HepG2 (cell line): ENCODE results near the gene SLFN14. TPM values are rescaled to one million over a fixed set of nuclear protein-coding genes. Genes with fewer than 3 reads are reported as not detected.

Experiments used
- ATAC-seq: fragments of 200-7000 bp; cut with Tn5 transposase; 3 replicates; pipeline ENCODE4 v1.9.1; 2020; ENCODE audit warnings: mild to moderate bottlenecking, moderate library complexity
- BruUV-seq: library from RNA; stranded (reverse); fragments of 400-500 nt; replicated peaks from 2 replicates; lab custom pipeline; 2021; lab: Mats Ljungman, UMichigan
- CTCF ChIA-PET: fragments of 300-600 bp; formaldehyde crosslinking; extraction: SDS; loops from one replicate; lab custom pipeline; 2021; ENCODE audit warnings: low total read pairs, inconsistent platforms, low intra/inter-chr PET ratio; lab: Yijun Ruan, JAX
- POLR2A ChIA-PET: fragments of 350-600 bp; sonication (Branson Sonifier 250); formaldehyde crosslinking; loops from one replicate; lab custom pipeline; 2020; ENCODE audit warnings: antibody characterized with exemption, inconsistent platforms; lab: Yijun Ruan, JAX
- DNase-seq: peaks from one replicate; pipeline ENCODE4 v3.0.0-alpha.2; 2015; ENCODE audit warnings: low spot score
- FAIRE-seq: peaks from 3 replicates; lab custom pipeline; 2011; peaks lifted over from hg19 to GRCh38; lab: Jason Lieb, UNC
- H2AFZ ChIP-seq: one replicate; pipeline ENCODE4 v1.6.1; 2011; ENCODE audit warnings: low read length, inconsistent platforms
- H3K27ac ChIP-seq: fragments of 300-600 bp; 3 replicates; pipeline ENCODE4 v1.8.0; 2011; ENCODE audit warnings: mixed run types, mild to moderate bottlenecking, mixed read lengths, low read length, inconsistent platforms; ENCODE audit not compliant: insufficient read depth; ENCODE audit errors: extremely low read length
- H3K27me3 ChIP-seq, 2 experiments: fragments of 200-600 bp in 1 of 2; 2 replicates in 1 of 2; 3 replicates in 1 of 2; pipeline versions ENCODE4 v1.6.0 to v1.8.0; 2011; ENCODE audit warnings: low read length in 2 of 2, mild to moderate bottlenecking in 2 of 2, moderate library complexity in 2 of 2, inconsistent platforms in 1 of 2; ENCODE audit not compliant: insufficient read depth in 2 of 2, control insufficient read depth in 1 of 2
- H3K36me3 ChIP-seq, 2 experiments: fragments of 200-600 bp in 1 of 2; replicated peaks in 1 of 2; 2 replicates in 1 of 2; 3 replicates in 1 of 2; pipeline versions ENCODE4 v1.5.1 to v1.8.0; 2011; ENCODE audit warnings: low read length in 2 of 2, inconsistent platforms in 1 of 2; ENCODE audit not compliant: insufficient read depth in 2 of 2, control insufficient read depth in 1 of 2
- H3K4me1 ChIP-seq: 2 replicates; pipeline ENCODE4 v1.5.1; 2012; ENCODE audit warnings: low read length, inconsistent platforms; ENCODE audit not compliant: insufficient read depth
- H3K4me2 ChIP-seq: 2 replicates; pipeline ENCODE4 v1.6.0; 2011; ENCODE audit warnings: low read depth, low read length, inconsistent platforms
- H3K4me3 ChIP-seq, 3 experiments: fragments of 200-600 bp in 1 of 3; sonication (generic), shearing (Covaris generic) in 1 of 3; replicated peaks in 1 of 3; 2 replicates each; pipeline ENCODE4 v1.5.1; 2011 to 2016; ENCODE audit warnings: low read length in 3 of 3, inconsistent platforms in 2 of 3, low read depth in 2 of 3, mild to moderate bottlenecking in 2 of 3, control low read depth in 1 of 3, mixed read lengths in 1 of 3; ENCODE audit not compliant: insufficient read depth in 1 of 3
- H3K79me2 ChIP-seq: one replicate; pipeline ENCODE4 v1.6.1; 2011; ENCODE audit warnings: low read length, inconsistent platforms; ENCODE audit not compliant: insufficient read depth
- H3K9ac ChIP-seq: 2 replicates; pipeline ENCODE4 v1.6.0; 2011; ENCODE audit warnings: mild to moderate bottlenecking, low read depth, low read length, inconsistent platforms; ENCODE audit not compliant: insufficient read depth
- H3K9me3 ChIP-seq: 2 replicates; pipeline ENCODE4 v1.5.1; 2012; ENCODE audit warnings: mild to moderate bottlenecking, low read length
- H4K20me1 ChIP-seq: 2 replicates; pipeline ENCODE4 v1.6.0; 2011; ENCODE audit warnings: inconsistent platforms, mild to moderate bottlenecking, low read length, moderate library complexity; ENCODE audit not compliant: insufficient read depth
- HMGXB3 ChIP-seq: sonication (generic); formaldehyde crosslinking; IDR thresholded peaks from 2 replicates; pipeline ENCODE4 v1.4.0; 2020; ENCODE audit warnings: missing genetic modification reagents, borderline replicate concordance
- HOXD1 ChIP-seq: sonication (generic); formaldehyde crosslinking; IDR thresholded peaks from 2 replicates; pipeline ENCODE4 v1.5.0; 2020; ENCODE audit warnings: missing genetic modification reagents
- IRX3 ChIP-seq: sonication (generic); formaldehyde crosslinking; IDR thresholded peaks from 2 replicates; pipeline ENCODE4 v1.8.1; 2023; ENCODE audit warnings: mild to moderate bottlenecking, low read depth, missing genetic modification reagents, borderline replicate concordance
- NBN ChIP-seq: fragments of 450-650 bp; conservative IDR thresholded peaks from 2 replicates; pipeline ENCODE4 v1.6.1; 2017
- PAF1 ChIP-seq: IDR thresholded peaks from 2 replicates; pipeline ENCODE4 v1.6.1; 2016; ENCODE audit warnings: missing genetic modification reagents, missing compliant biosample characterization
- RFXANK ChIP-seq: IDR thresholded peaks from 2 replicates; pipeline ENCODE4 v1.6.1; 2016
- TFDP2 ChIP-seq: sonication (generic); formaldehyde crosslinking; IDR thresholded peaks from 2 replicates; pipeline ENCODE4 v1.4.0; 2020; ENCODE audit warnings: missing genetic modification reagents
- TMF1 ChIP-seq: sonication (generic); formaldehyde crosslinking; IDR thresholded peaks from 2 replicates; pipeline ENCODE4 v1.8.1; 2022; ENCODE audit warnings: low read depth, missing genetic modification reagents
- U2AF2 ChIP-seq: fragments of 200-400 bp; formaldehyde crosslinking; IDR thresholded peaks from 2 replicates; pipeline ENCODE4 v1.6.1; 2017; ENCODE audit warnings: low read depth, mild to moderate bottlenecking, low read length
- ZBTB44 ChIP-seq: sonication (generic); formaldehyde crosslinking; IDR thresholded peaks from 2 replicates; pipeline ENCODE4 v1.4.0; 2020; ENCODE audit warnings: missing genetic modification reagents
- ZNF101 ChIP-seq: sonication (generic); formaldehyde crosslinking; IDR thresholded peaks from 2 replicates; pipeline ENCODE4 v1.4.0; 2020; ENCODE audit warnings: mild to moderate bottlenecking, low read depth, missing genetic modification reagents, borderline replicate concordance
- ZNF639 ChIP-seq: conservative IDR thresholded peaks from 2 replicates; pipeline ENCODE4 v1.6.1; 2018; ENCODE audit warnings: missing genetic modification reagents
- WGBS: methylation state at CpG from one replicate; pipeline ENCODE4 v1.1.6; 2017; ENCODE audit warnings: low lambda C conversion rate; 5-methylcytosine and 5-hydroxymethylcytosine counted together
- in situ Hi-C: cut with HindIII; loops from 2 replicates; pipeline ENCODE4 v1.10.0; 2017; ENCODE audit warnings: low pct_unique_long_range_greater_than_20kb; ENCODE audit not compliant: extremely low pct_ligation_motif_present
- intact Hi-C: fragments of 100-400 bp; cut with micrococcal nuclease; formaldehyde crosslinking; loops from one replicate; pipeline ENCODE4 v1.10.0; 2022; ENCODE audit not compliant: unreplicated experiment
- polyA plus RNA-seq, 8 experiments: library from polyadenylated mRNA; depleted of rRNA in 3 of 8; stranded (reverse) in 7 of 8; unstranded in 1 of 8; fragments of >200 nt; fragmentation: Illumina TruSeq in 4 of 8; extraction: Trizol in 4 of 8; gene quantifications; 2 replicates each; pipeline versions ENCODE4 v1.2.1 to v1.2.3, GENCODE V29; 2011 to 2016; ENCODE audit warnings: low read depth in 4 of 8, missing spikeins in 1 of 8, mixed read lengths in 1 of 8; ENCODE audit not compliant: insufficient read depth in 1 of 8
- total RNA-seq, 5 experiments: library from RNA; depleted of rRNA; stranded (reverse); fragments of >200 nt; fragmentation: Illumina TruSeq; extraction: Trizol; gene quantifications; 2 replicates each; pipeline ENCODE4 v1.2.3, GENCODE V29; 2016; ENCODE audit warnings: low read depth in 1 of 5

The SLFN14 gene
- total and polyA plus RNA-seq, 2 of the 13 experiments (the other 11 are each of a cell fraction or from before 2014, with no cell fraction given), result not detected

- DNase-seq, result no peak
- H3K9ac ChIP-seq, result no peak overlapping the region
- H3K79me2 ChIP-seq, result no peaks in the 10 kb centered on the region
- POLR2A ChIA-PET, result no interaction called here
- H3K27me3 ChIP-seq, result no peaks in the 10 kb centered on the region; a peak in 1 of 5 replicates
- no peak overlapping the region for H2AFZ ChIP-seq
- CTCF ChIA-PET, result no interaction called here
- no peak for FAIRE-seq
- H3K4me1 ChIP-seq, result no peaks in the 10 kb centered on the region
- WGBS, result 48% methylated on average over 8 of the region's 8 CpGs
- ATAC-seq, result no peak
- H4K20me1 ChIP-seq, result no peaks in the 10 kb centered on the region
- H3K4me2 ChIP-seq, result no peak overlapping the region
- intact Hi-C loops (loop anchor here (10.0 kb wide), 1 partner anchor 1105 kb away; no protein-coding TSS in a partner anchor), in situ Hi-C loops (loop anchor here (10.0 to 25.0 kb wide), 2 partner anchors 355 to 1118 kb away; no protein-coding TSS in a partner anchor)
- H3K36me3 ChIP-seq, result no peaks in the 10 kb centered on the region
- H3K4me3 ChIP-seq, result no peak overlapping the region
- BruUV-seq, result no TSS peak
- no peak overlapping the region for H3K27ac ChIP-seq
- no peaks in the 10 kb centered on the region for H3K9me3 ChIP-seq
- no peak for TF ChIP-seq TFDP2 (CRISPR knock-in tag)
- no peak for TF ChIP-seq IRX3 (CRISPR knock-in tag)
- TF ChIP-seq ZNF101 (CRISPR knock-in tag), result no peak
- TF ChIP-seq PAF1, result no peak
- no peak for TF ChIP-seq HMGXB3
- no peak for TF ChIP-seq HOXD1 (CRISPR knock-in tag)
- TF ChIP-seq NBN, result no peak
- no peak for TF ChIP-seq ZNF639 (CRISPR knock-in tag)
- no peak for TF ChIP-seq ZBTB44 (CRISPR knock-in tag)
- TF ChIP-seq U2AF2, result no peak
- TF ChIP-seq TMF1 (CRISPR knock-in tag), result no peak
- TF ChIP-seq RFXANK (CRISPR knock-in tag), result no peak
Observed at GRCh38 chr17:35529866-35530265, 30.8 kb downstream of the SLFN14 start.
